A549 (cell line): ENCODE measurements around the gene CLCNKA. TPM values are rescaled to one million over a fixed set of nuclear protein-coding genes. Genes with fewer than 3 reads are reported as not detected.
A peak's percentile ranks its signal among the peaks of the same experiment; 100 is the strongest.

ENCODE experiments used
- ATAC-seq, 2 experiments: fragments of 200-7000 bp in 1 of 2; fragments of >200 bp in 1 of 2; cut with Nextera tagmentation in 1 of 2; cut with Tn5 transposase in 1 of 2; 3 replicates each; pipeline versions ENCODE4 v1.8.0 to v1.9.1; 2018 to 2020; ENCODE audit warnings: mild to moderate bottlenecking in 1 of 2, moderate library complexity in 1 of 2
- CTCF ChIA-PET: fragments of 300-600 bp; sonication (Branson Sonifier 250); formaldehyde crosslinking; extraction: SDS; loops from one replicate; lab custom pipeline; 2021; ENCODE audit warnings: antibody characterized with exemption, inconsistent platforms; lab: Yijun Ruan, JAX
- POLR2A ChIA-PET: fragments of 350-600 bp; formaldehyde crosslinking; extraction: SDS; loops from one replicate; lab custom pipeline; 2021; ENCODE audit warnings: antibody characterized with exemption, inconsistent platforms; lab: Yijun Ruan, JAX
- DNase-seq, 2 experiments: peaks; one replicate each; pipeline versions ENCODE4 v3.0.0 to v3.0.0-alpha.2; 2011 to 2016; ENCODE audit warnings: low read depth in 1 of 2, low spot score in 1 of 2
- FAIRE-seq: peaks from 2 replicates; lab custom pipeline; 2011; peaks lifted over from hg19 to GRCh38; lab: Jason Lieb, UNC
- H3K27ac ChIP-seq, 2 experiments: fragments of >200 bp; sonication (Bioruptor Twin); formaldehyde crosslinking; 3 replicates each; pipeline ENCODE4 v1.5.1; 2016 to 2017
- H3K4me1 ChIP-seq: fragments of >200 bp; sonication (Bioruptor Twin); formaldehyde crosslinking; 3 replicates; pipeline ENCODE4 v1.6.1; 2016
- H3K4me2 ChIP-seq: fragments of >200 bp; sonication (Bioruptor Twin); formaldehyde crosslinking; 3 replicates; pipeline ENCODE4 v1.6.1; 2016
- H3K4me3 ChIP-seq: fragments of >200 bp; sonication (Bioruptor Twin); formaldehyde crosslinking; 3 replicates; pipeline ENCODE4 v1.5.1; 2016
- H3K9me3 ChIP-seq: fragments of >200 bp; sonication (Bioruptor Twin); formaldehyde crosslinking; 3 replicates; pipeline ENCODE4 v1.6.1; 2016
- BCL3 ChIP-seq: fragments of >200 bp; sonication (Bioruptor Twin); formaldehyde crosslinking; IDR thresholded peaks from 3 replicates; pipeline ENCODE4 v1.6.1; 2016
- BHLHE40 ChIP-seq: IDR thresholded peaks from 2 replicates; pipeline ENCODE4 v1.6.1; 2012; ENCODE audit warnings: low read depth, low read length, inconsistent platforms
- CBX8 ChIP-seq: fragments of 200-600 bp; sonication (generic); IDR thresholded peaks from 2 replicates; pipeline ENCODE4 v1.6.1; 2016
- CTCF ChIP-seq: fragments of >200 bp; sonication (Bioruptor Twin); formaldehyde crosslinking; IDR thresholded peaks from 3 replicates; pipeline ENCODE4 v1.5.1; 2016
- EHF ChIP-seq: fragments of 250-450 bp; sonication (Bioruptor Pico); IDR thresholded peaks from 2 replicates; pipeline ENCODE4 v1.5.0; 2020; ENCODE audit warnings: mild to moderate bottlenecking
- GATA3 ChIP-seq: IDR thresholded peaks from 2 replicates; pipeline ENCODE4 v1.6.1; 2012; ENCODE audit warnings: borderline replicate concordance
- HDAC2 ChIP-seq: fragments of 200-600 bp; sonication (generic); IDR thresholded peaks from 2 replicates; pipeline ENCODE4 v1.6.1; 2016
- HOXB13 ChIP-seq: fragments of 250-450 bp; sonication (Bioruptor Pico); IDR thresholded peaks from 2 replicates; pipeline ENCODE4 v1.5.0; 2020; ENCODE audit warnings: low read depth, mild to moderate bottlenecking, moderate library complexity
- JUN ChIP-seq, 2 experiments: fragments of >200 bp; sonication (Bioruptor Twin); formaldehyde crosslinking; IDR thresholded peaks; 2 replicates in 1 of 2; 3 replicates in 1 of 2; pipeline ENCODE4 v1.6.1; 2016 to 2017
- KDM1A ChIP-seq: fragments of 200-600 bp; sonication (generic); IDR thresholded peaks from 2 replicates; pipeline ENCODE4 v1.6.1; 2016; ENCODE audit warnings: low read depth, mild to moderate bottlenecking
- MAX ChIP-seq: IDR thresholded peaks from 2 replicates; pipeline ENCODE4 v1.6.1; 2012
- MYC ChIP-seq: IDR thresholded peaks from 2 replicates; pipeline ENCODE4 v1.6.1; 2012; ENCODE audit warnings: mild to moderate bottlenecking, inconsistent platforms, low read length, improper control_type of control experiment, borderline replicate concordance
- POLR2AphosphoS2 ChIP-seq: conservative IDR thresholded peaks from 2 replicates; pipeline ENCODE4 v1.6.1; 2012; ENCODE audit warnings: low read length, improper control_type of control experiment, inconsistent platforms
- RNF2 ChIP-seq: fragments of 200-600 bp; sonication (generic); IDR thresholded peaks from 2 replicates; pipeline ENCODE4 v1.6.1; 2016; ENCODE audit warnings: low read depth, mild to moderate bottlenecking, antibody characterized with exemption, moderate library complexity, borderline replicate concordance
- TFCP2L1 ChIP-seq: fragments of 250-450 bp; sonication (Bioruptor Pico); IDR thresholded peaks from 2 replicates; pipeline ENCODE4 v1.5.0; 2021; ENCODE audit warnings: mild to moderate bottlenecking
- USF2 ChIP-seq: fragments of 450-650 bp; IDR thresholded peaks from 2 replicates; pipeline ENCODE4 v1.6.1; 2014; ENCODE audit warnings: antibody characterized with exemption
- ZNF302 ChIP-seq: fragments of 250-450 bp; sonication (Bioruptor Pico); IDR thresholded peaks from 2 replicates; pipeline ENCODE4 v1.9.0; 2021; ENCODE audit warnings: inconsistent platforms, mild to moderate bottlenecking, moderate library complexity
- WGBS: methylation state at CpG from one replicate; pipeline ENCODE4 v1.1.6; 2017; ENCODE audit errors: missing lambda C conversion rate; 5-methylcytosine and 5-hydroxymethylcytosine counted together
- polyA plus RNA-seq, 4 experiments: library from polyadenylated mRNA; depleted of rRNA in 3 of 4; stranded (reverse); fragments of >200 nt; fragmentation: RNase III in 1 of 4; extraction: RNeasy Plus Mini Kit Qiagen cat#74134 plus additional on column Dnase treatment in 1 of 4; gene quantifications; 2 replicates in 3 of 4; 3 replicates in 1 of 4; pipeline ENCODE4 v1.2.3, GENCODE V29; 2011 to 2017

Gene CLCNKA
- polyA plus RNA-seq, 2 of the 4 experiments (the other 2 are of a cell fraction), result 0.06 TPM; not detected in 1

GRCh38 chr1:16067127-16067768 lies 45.4 kb downstream of the CLCNKA start:
- no peak overlapping the region for H3K4me3 ChIP-seq
- TF ChIP-seq HDAC2 (no peak), TFCP2L1 (CRISPR knock-in tag) (no peak), CBX8 (no peak), MAX (no peak), EHF (CRISPR knock-in tag) (no peak), JUN (IDR thresholded peaks at IDR 0.05) (no peak)
- ATAC-seq, result peak; percentile 22 to 35; a peak in 2 of 6 replicates

DNA sequence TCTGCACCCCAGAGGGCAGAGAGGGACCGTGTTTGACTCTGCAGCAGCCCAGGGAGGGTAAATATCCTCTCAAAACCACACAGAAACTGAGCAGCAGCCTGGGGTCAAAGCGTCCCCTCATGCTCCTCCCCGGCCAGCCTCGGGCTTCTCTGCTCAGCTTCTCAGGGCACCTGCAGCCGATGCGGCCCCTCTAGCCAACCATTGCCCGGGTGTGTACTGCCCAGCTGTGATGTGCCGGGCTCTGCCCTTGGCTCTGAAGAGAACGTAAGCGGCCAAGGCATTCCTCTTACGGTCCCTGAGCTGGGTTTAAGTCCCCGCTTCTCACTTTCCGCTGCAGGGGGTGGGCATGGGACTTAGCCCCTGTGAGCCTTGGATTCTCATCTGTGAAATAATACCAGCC lies 46.1 kb downstream of the CLCNKA start:
- POLR2A ChIA-PET, result no interaction called here
- H3K4me1 ChIP-seq, result peaks cover 32% of the 10 kb centered on the region
- no peak for FAIRE-seq
- TF ChIP-seq JUN (IDR thresholded peaks at IDR 0.05) (no peak), USF2 (no peak), BHLHE40 (no peak), ZNF302 (CRISPR knock-in tag) (no peak), POLR2AphosphoS2 (no peak), MYC (no peak), HOXB13 (CRISPR knock-in tag) (no peak), RNF2 (no peak), BCL3 (no peak), CTCF (no peak)
- TF ChIP-seq, all 56 proteins: peak for 0
- WGBS, result 95% methylated on average over 12 of the region's 13 CpGs
- DNase-seq (no peak), ATAC-seq (no peak)
- peak overlapping the region; percentile 57; the same call in 2 of the 3 replicates for H3K4me2 ChIP-seq
- H3K27ac ChIP-seq, result peak overlapping the region; percentile 52 to 66; a peak in 5 of 6 replicates
- CTCF ChIA-PET, result interaction anchor here (0.7 to 2.2 kb wide), 6 partner anchors 10 to 176 kb away, joined by 3 to 9 read pairs (median 4); no protein-coding TSS in a partner anchor
- H3K4me3 ChIP-seq, result no peak overlapping the region
- H3K9me3 ChIP-seq, result no peaks in the 10 kb centered on the region

More at GRCh38 chr1:16067127-16067768, 45.4 kb downstream of the CLCNKA start:
- H3K4me1 ChIP-seq, result peaks cover 26% of the 10 kb centered on the region
- FAIRE-seq (no peak), DNase-seq (peak; percentile 48 to 52)
- ChIA-PET POLR2A (no interaction called here), CTCF (interaction anchor here (0.8 to 2.2 kb wide), 5 partner anchors 10 to 119 kb away, joined by 3 to 9 read pairs (median 5); no protein-coding TSS in a partner anchor)
- no peaks in the 10 kb centered on the region for H3K9me3 ChIP-seq
- whole genome bisulfite sequencing, result 33% methylated on average over 4 of the region's 6 CpGs
- peak overlapping the region; percentile 57 for H3K4me2 ChIP-seq
- H3K27ac ChIP-seq, result peak overlapping the region; percentile 52 to 66; a peak in 4 of 6 replicates

- no peak for DNase-seq
- H3K27ac ChIP-seq, result peak overlapping the region; percentile 52 to 66; a peak in 2 of 6 replicates
- POLR2A ChIA-PET, result no interaction called here
- no peak for FAIRE-seq
- TF ChIP-seq KDM1A (peak; percentile 19; the same call in 1 of the 2 replicates), GATA3 (no peak)
- 49% methylated on average over 7 of the region's 11 CpGs for WGBS
- peak overlapping the region; percentile 57; the same call in 2 of the 3 replicates for H3K4me2 ChIP-seq
- CTCF ChIA-PET, result interaction anchor here (0.7 to 2.2 kb wide), 9 partner anchors 9 to 176 kb away, joined by 3 to 9 read pairs (median 4); no protein-coding TSS in a partner anchor
- no peak for ATAC-seq
- no peaks in the 10 kb centered on the region for H3K9me3 ChIP-seq
- H3K4me3 ChIP-seq, result no peak overlapping the region
- H3K4me1 ChIP-seq, result peaks cover 32% of the 10 kb centered on the region
Observed at GRCh38 chr1:16068356-16069270, 46.8 kb downstream of the CLCNKA start.
